GM10847 (cell line): Measurements from ENCODE around the gene TMEM128.

Source experiments
- POLR2A ChIP-seq: IDR thresholded peaks from 2 replicates; pipeline ENCODE4 v1.6.1; 2011; ENCODE audit not compliant: insufficient read length; ENCODE audit errors: extremely low read depth

TMEM128 gene

GRCh38 chr4:4248029-4248884 lies at the start of gene TMEM128:
Gene TMEM128, minus strand, starts transcription at chr4:4248223. Its CDS starts 21 bp downstream, at chr4:4248202.
- TF ChIP-seq POLR2A, result peak; percentile 95

- TF ChIP-seq POLR2A, result no peak
Measured at GRCh38 chr4:4296283-4296846, 48.3 kb upstream of the TMEM128 start.

GRCh38 chr4:4293279-4293678 lies 45.3 kb upstream of the TMEM128 start:
- TF ChIP-seq POLR2A, result no peak

- TF ChIP-seq POLR2A, result peak; percentile 82
Measured at GRCh38 chr4:4289941-4290850, 42.2 kb upstream of the TMEM128 start, which contains the start of the genes LYAR and ZBTB49. Gene LYAR, minus strand, starts transcription at chr4:4290154. Its CDS starts 6,412 bp downstream, at chr4:4283742. Gene ZBTB49, plus strand, starts transcription at chr4:4290251. Its CDS starts 9,695 bp downstream, at chr4:4299946.

- TF ChIP-seq POLR2A, result no peak
Measured at GRCh38 chr4:4289597-4289940, 41.5 kb upstream of the TMEM128 start.

GRCh38 chr4:4289055-4289454 lies 41.0 kb upstream of the TMEM128 start:
- no peak for TF ChIP-seq POLR2A

GRCh38 chr4:4288098-4288497 lies 40.1 kb upstream of the TMEM128 start:
- no peak for TF ChIP-seq POLR2A

GRCh38 chr4:4284827-4285618 lies 37.0 kb upstream of the TMEM128 start:
- TF ChIP-seq POLR2A, result no peak

GRCh38 chr4:4281787-4282186 lies 33.8 kb upstream of the TMEM128 start:
- TF ChIP-seq POLR2A, result no peak

- TF ChIP-seq POLR2A, result no peak
Measured at GRCh38 chr4:4277531-4277930, 29.5 kb upstream of the TMEM128 start.

- no peak for TF ChIP-seq POLR2A
Measured at GRCh38 chr4:4274226-4274625, 26.2 kb upstream of the TMEM128 start.

GRCh38 chr4:4271912-4272311 lies 23.9 kb upstream of the TMEM128 start:
- TF ChIP-seq POLR2A, result no peak

- TF ChIP-seq POLR2A, result no peak
Measured at GRCh38 chr4:4270529-4270928, 22.5 kb upstream of the TMEM128 start.

- no peak for TF ChIP-seq POLR2A
Measured at GRCh38 chr4:4269856-4270255, 21.8 kb upstream of the TMEM128 start.

- TF ChIP-seq POLR2A, result no peak
Measured at GRCh38 chr4:4269331-4269731, 21.3 kb upstream of the TMEM128 start.

GRCh38 chr4:4268776-4269175 lies 20.8 kb upstream of the TMEM128 start:
- TF ChIP-seq POLR2A, result no peak
